ENCODE data around the gene PARD3B.

DNA sequence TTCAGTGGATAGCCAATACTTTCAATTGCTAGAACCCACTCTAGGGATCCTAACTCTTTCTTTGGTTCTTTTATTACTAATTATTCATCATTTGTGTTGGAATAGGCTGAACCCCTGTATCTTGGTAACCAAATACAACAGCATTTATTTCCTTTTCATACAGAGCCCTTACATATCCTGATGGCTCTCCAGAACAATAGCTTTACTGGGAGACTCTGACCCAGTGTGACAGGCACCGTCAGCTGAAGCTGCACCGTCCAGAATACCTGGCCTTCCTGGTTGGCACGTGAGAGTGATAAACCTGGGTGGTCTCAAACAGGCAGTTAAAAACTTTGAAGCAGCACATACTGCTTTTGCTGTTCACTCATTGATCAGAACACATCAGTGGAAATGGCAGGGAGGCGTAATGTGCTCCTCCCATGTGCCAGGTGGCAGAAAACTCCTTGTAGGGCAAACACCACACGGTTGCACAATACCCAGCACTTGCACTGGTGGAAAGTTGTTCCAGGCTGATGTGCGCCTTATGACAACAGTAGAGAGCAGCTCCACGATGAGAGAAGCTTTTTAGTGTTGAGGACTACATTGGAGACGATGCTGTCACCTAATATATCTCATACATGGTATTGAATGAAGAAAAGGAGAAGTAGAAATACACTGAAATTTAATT lies 456.2 kb downstream of the PARD3B start:
- TF ChIP-seq, protein P1, sequence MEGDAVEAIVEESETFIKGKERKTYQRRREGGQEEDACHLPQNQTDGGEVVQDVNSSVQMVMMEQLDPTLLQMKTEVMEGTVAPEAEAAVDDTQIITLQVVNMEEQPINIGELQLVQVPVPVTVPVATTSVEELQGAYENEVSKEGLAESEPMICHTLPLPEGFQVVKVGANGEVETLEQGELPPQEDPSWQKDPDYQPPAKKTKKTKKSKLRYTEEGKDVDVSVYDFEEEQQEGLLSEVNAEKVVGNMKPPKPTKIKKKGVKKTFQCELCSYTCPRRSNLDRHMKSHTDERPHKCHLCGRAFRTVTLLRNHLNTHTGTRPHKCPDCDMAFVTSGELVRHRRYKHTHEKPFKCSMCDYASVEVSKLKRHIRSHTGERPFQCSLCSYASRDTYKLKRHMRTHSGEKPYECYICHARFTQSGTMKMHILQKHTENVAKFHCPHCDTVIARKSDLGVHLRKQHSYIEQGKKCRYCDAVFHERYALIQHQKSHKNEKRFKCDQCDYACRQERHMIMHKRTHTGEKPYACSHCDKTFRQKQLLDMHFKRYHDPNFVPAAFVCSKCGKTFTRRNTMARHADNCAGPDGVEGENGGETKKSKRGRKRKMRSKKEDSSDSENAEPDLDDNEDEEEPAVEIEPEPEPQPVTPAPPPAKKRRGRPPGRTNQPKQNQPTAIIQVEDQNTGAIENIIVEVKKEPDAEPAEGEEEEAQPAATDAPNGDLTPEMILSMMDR (CRISPR knock-in tag; IDR thresholded peaks at IDR 0.05), result no peak
- TF ChIP-seq, protein P2, sequence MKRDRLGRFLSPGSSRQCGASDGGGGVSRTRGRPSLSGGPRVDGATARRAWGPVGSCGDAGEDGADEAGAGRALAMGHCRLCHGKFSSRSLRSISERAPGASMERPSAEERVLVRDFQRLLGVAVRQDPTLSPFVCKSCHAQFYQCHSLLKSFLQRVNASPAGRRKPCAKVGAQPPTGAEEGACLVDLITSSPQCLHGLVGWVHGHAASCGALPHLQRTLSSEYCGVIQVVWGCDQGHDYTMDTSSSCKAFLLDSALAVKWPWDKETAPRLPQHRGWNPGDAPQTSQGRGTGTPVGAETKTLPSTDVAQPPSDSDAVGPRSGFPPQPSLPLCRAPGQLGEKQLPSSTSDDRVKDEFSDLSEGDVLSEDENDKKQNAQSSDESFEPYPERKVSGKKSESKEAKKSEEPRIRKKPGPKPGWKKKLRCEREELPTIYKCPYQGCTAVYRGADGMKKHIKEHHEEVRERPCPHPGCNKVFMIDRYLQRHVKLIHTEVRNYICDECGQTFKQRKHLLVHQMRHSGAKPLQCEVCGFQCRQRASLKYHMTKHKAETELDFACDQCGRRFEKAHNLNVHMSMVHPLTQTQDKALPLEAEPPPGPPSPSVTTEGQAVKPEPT (CRISPR knock-in tag; IDR thresholded peaks at IDR 0.05; ENCODE audit: low read depth), result no peak
- TF ChIP-seq NONO (IDR thresholded peaks at IDR 0.05) (no peak), NONO (CRISPR knock-in tag; conservative IDR thresholded peaks at IDR 0.05) (no peak)
- TF ChIP-seq, protein P3, sequence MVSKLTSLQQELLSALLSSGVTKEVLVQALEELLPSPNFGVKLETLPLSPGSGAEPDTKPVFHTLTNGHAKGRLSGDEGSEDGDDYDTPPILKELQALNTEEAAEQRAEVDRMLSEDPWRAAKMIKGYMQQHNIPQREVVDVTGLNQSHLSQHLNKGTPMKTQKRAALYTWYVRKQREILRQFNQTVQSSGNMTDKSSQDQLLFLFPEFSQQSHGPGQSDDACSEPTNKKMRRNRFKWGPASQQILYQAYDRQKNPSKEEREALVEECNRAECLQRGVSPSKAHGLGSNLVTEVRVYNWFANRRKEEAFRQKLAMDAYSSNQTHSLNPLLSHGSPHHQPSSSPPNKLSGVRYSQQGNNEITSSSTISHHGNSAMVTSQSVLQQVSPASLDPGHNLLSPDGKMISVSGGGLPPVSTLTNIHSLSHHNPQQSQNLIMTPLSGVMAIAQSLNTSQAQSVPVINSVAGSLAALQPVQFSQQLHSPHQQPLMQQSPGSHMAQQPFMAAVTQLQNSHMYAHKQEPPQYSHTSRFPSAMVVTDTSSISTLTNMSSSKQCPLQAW (CRISPR knock-in tag; IDR thresholded peaks at IDR 0.05), result no peak
- TF ChIP-seq, protein P4, sequence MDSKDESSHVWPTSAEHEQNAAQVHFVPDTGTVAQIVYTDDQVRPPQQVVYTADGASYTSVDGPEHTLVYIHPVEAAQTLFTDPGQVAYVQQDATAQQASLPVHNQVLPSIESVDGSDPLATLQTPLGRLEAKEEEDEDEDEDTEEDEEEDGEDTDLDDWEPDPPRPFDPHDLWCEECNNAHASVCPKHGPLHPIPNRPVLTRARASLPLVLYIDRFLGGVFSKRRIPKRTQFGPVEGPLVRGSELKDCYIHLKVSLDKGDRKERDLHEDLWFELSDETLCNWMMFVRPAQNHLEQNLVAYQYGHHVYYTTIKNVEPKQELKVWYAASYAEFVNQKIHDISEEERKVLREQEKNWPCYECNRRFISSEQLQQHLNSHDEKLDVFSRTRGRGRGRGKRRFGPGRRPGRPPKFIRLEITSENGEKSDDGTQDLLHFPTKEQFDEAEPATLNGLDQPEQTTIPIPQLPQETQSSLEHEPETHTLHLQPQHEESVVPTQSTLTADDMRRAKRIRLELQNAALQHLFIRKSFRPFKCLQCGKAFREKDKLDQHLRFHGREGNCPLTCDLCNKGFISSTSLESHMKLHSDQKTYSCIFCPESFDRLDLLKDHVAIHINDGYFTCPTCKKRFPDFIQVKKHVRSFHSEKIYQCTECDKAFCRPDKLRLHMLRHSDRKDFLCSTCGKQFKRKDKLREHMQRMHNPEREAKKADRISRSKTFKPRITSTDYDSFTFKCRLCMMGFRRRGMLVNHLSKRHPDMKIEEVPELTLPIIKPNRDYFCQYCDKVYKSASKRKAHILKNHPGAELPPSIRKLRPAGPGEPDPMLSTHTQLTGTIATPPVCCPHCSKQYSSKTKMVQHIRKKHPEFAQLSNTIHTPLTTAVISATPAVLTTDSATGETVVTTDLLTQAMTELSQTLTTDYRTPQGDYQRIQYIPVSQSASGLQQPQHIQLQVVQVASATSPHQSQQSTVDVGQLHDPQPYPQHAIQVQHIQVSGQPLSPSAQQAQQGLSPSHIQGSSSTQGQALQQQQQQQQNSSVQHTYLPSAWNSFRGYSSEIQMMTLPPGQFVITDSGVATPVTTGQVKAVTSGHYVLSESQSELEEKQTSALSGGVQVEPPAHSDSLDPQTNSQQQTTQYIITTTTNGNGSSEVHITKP (CRISPR knock-in tag; IDR thresholded peaks at IDR 0.05; ENCODE audit: low read depth), result no peak
- TF ChIP-seq, protein P5, sequence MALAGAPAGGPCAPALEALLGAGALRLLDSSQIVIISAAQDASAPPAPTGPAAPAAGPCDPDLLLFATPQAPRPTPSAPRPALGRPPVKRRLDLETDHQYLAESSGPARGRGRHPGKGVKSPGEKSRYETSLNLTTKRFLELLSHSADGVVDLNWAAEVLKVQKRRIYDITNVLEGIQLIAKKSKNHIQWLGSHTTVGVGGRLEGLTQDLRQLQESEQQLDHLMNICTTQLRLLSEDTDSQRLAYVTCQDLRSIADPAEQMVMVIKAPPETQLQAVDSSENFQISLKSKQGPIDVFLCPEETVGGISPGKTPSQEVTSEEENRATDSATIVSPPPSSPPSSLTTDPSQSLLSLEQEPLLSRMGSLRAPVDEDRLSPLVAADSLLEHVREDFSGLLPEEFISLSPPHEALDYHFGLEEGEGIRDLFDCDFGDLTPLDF (CRISPR knock-in tag; IDR thresholded peaks at IDR 0.05), result no peak

Data from HepG2 (cell line).